DND-41 (cell line): ENCODE measurements around the gene RALGPS1.

Source experiments
- ATAC-seq: fragments of 200-7000 bp; cut with Tn5 transposase; 3 replicates; pipeline ENCODE4 v1.9.1; 2021; ENCODE audit warnings: low read depth; ENCODE audit not compliant: insufficient read depth
- DNase-seq: peaks from one replicate; pipeline ENCODE4 v3.0.0-alpha.2; 2020
- H2AFZ ChIP-seq: 2 replicates; pipeline ENCODE4 v1.6.0; 2012; ENCODE audit warnings: low read depth, low read length
- H3K27ac ChIP-seq: 2 replicates; pipeline ENCODE4 v1.5.1; 2012; ENCODE audit warnings: low read length, inconsistent platforms
- H3K27me3 ChIP-seq: fragments of 200-600 bp; sonication (generic); 2 replicates; pipeline ENCODE4 v1.6.0; 2012; ENCODE audit warnings: low read length, mild to moderate bottlenecking, inconsistent platforms; ENCODE audit not compliant: insufficient read depth, poor library complexity
- H3K36me3 ChIP-seq: 2 replicates; pipeline ENCODE4 v1.5.1; 2012; ENCODE audit warnings: low read length, inconsistent platforms; ENCODE audit not compliant: insufficient read depth
- H3K4me1 ChIP-seq: 2 replicates; pipeline ENCODE4 v1.5.1; 2012; ENCODE audit warnings: mild to moderate bottlenecking, low read length; ENCODE audit not compliant: insufficient read depth
- H3K4me2 ChIP-seq: 2 replicates; pipeline ENCODE4 v1.6.0; 2012; ENCODE audit warnings: mild to moderate bottlenecking, moderate library complexity, low read length, inconsistent platforms; ENCODE audit not compliant: insufficient read depth
- H3K4me3 ChIP-seq, 2 experiments: fragments of 200-600 bp in 1 of 2; shearing (Covaris generic) in 1 of 2; 2 replicates each; pipeline ENCODE4 v1.5.1; 2012 to 2016; ENCODE audit warnings: inconsistent platforms in 2 of 2, low read length in 2 of 2, mild to moderate bottlenecking in 2 of 2, low read depth in 1 of 2, moderate library complexity in 1 of 2
- H3K79me2 ChIP-seq: 2 replicates; pipeline ENCODE4 v1.6.0; 2012; ENCODE audit warnings: low read length, inconsistent platforms; ENCODE audit not compliant: insufficient read depth
- H3K9ac ChIP-seq: 2 replicates; pipeline ENCODE4 v1.6.0; 2012; ENCODE audit warnings: low read depth, mild to moderate bottlenecking, inconsistent platforms, low read length, moderate library complexity
- H3K9me3 ChIP-seq: 2 replicates; pipeline ENCODE4 v1.5.1; 2012; ENCODE audit warnings: low read length, moderate library complexity, mild to moderate bottlenecking, inconsistent platforms; ENCODE audit not compliant: insufficient read depth, severe bottlenecking
- H4K20me1 ChIP-seq: 2 replicates; pipeline ENCODE4 v1.6.0; 2012; ENCODE audit warnings: low read length; ENCODE audit not compliant: insufficient read depth
- CTCF ChIP-seq: IDR thresholded peaks from 2 replicates; pipeline ENCODE4 v1.5.1; 2012; ENCODE audit warnings: borderline replicate concordance, low read length, moderate library complexity, mild to moderate bottlenecking; ENCODE audit not compliant: poor library complexity, severe bottlenecking; ENCODE audit errors: extremely low read depth
- EZH2 ChIP-seq: IDR thresholded peaks from 3 replicates; pipeline ENCODE4 v1.6.1; 2012; ENCODE audit warnings: borderline replicate concordance, low read depth, mild to moderate bottlenecking, moderate library complexity, low read length, inconsistent platforms; ENCODE audit not compliant: severe bottlenecking

The RALGPS1 gene

GRCh38 chr9:127262602-127263001 is 348.0 kb downstream of the RALGPS1 start:
- Histone ChIP-seq H3K4me1 (no peaks in the 10 kb centered on the region), H3K9me3 (no peaks in the 10 kb centered on the region), H3K4me2 (no peak overlapping the region), H3K9ac (no peak overlapping the region), H3K27ac (no peak overlapping the region), H2AFZ (no peak overlapping the region), H4K20me1 (no peaks in the 10 kb centered on the region), H3K36me3 (no peaks in the 10 kb centered on the region), H3K4me3 (no peak overlapping the region), H3K79me2 (no peaks in the 10 kb centered on the region), H3K27me3 (peaks cover 27% of the 10 kb centered on the region)
- DNase-seq (no peak), ATAC-seq (no peak)
- TF ChIP-seq CTCF (no peak), EZH2 (no peak)

GRCh38 chr9:127263237-127263636 is 348.7 kb downstream of the RALGPS1 start:
- Histone ChIP-seq H3K36me3 (no peaks in the 10 kb centered on the region), H3K4me2 (no peak overlapping the region), H4K20me1 (no peaks in the 10 kb centered on the region), H3K27me3 (peaks cover 30% of the 10 kb centered on the region), H3K9ac (no peak overlapping the region), H2AFZ (no peak overlapping the region), H3K9me3 (no peaks in the 10 kb centered on the region), H3K4me3 (no peak overlapping the region), H3K27ac (no peak overlapping the region), H3K79me2 (no peaks in the 10 kb centered on the region), H3K4me1 (no peaks in the 10 kb centered on the region)
- TF ChIP-seq EZH2, result no peak
- DNase-seq (no peak), ATAC-seq (no peak)

GRCh38 chr9:127263664-127264063 is 349.1 kb downstream of the RALGPS1 start:
- no peak overlapping the region for H3K9ac ChIP-seq
- H3K79me2 ChIP-seq, result no peaks in the 10 kb centered on the region
- no peaks in the 10 kb centered on the region for H3K4me1 ChIP-seq
- H3K4me3 ChIP-seq, result no peak overlapping the region
- no peak overlapping the region for H2AFZ ChIP-seq
- H3K36me3 ChIP-seq, result no peaks in the 10 kb centered on the region
- H3K4me2 ChIP-seq, result no peak overlapping the region
- no peak for ATAC-seq
- TF ChIP-seq EZH2 (no peak), CTCF (no peak)
- H3K27me3 ChIP-seq, result peaks cover 27% of the 10 kb centered on the region
- H4K20me1 ChIP-seq, result no peaks in the 10 kb centered on the region
- H3K9me3 ChIP-seq, result no peaks in the 10 kb centered on the region
- DNase-seq, result no peak
- H3K27ac ChIP-seq, result no peak overlapping the region

- Histone ChIP-seq H3K4me3 (no peak within 1 kb of the TSS), H4K20me1 (no peaks in the 10 kb centered on the region), H3K4me1 (no peaks in the 10 kb centered on the region), H3K4me2 (no peak within 1 kb of the TSS), H2AFZ (no peak within 1 kb of the TSS), H3K9me3 (no peaks in the 10 kb centered on the region), H3K9ac (no peak within 1 kb of the TSS), H3K27me3 (peaks cover 19% of the 10 kb centered on the region), H3K79me2 (no peaks in the 10 kb centered on the region), H3K27ac (no peak within 1 kb of the TSS), H3K36me3 (no peaks in the 10 kb centered on the region)
- no peak for TF ChIP-seq EZH2
- no peak for TF ChIP-seq CTCF
- DNase-seq (no peak), ATAC-seq (no peak)
These were observed 350.1 kb downstream of the RALGPS1 start, which contains the start of gene GARNL3 for GRCh38 chr9:127264462-127265219. Gene GARNL3, plus strand, starts transcription at chr9:127264774. Its CDS starts 104 bp downstream, at chr9:127264878.
